ENCODE data around the gene NR3C2. TPM values are rescaled to one million over a fixed set of nuclear protein-coding genes. Genes with fewer than 3 reads are reported as not detected.

NR3C2 gene
- total RNA-seq, 1 experiment from 2014 or later: 2.7 TPM

DNA sequence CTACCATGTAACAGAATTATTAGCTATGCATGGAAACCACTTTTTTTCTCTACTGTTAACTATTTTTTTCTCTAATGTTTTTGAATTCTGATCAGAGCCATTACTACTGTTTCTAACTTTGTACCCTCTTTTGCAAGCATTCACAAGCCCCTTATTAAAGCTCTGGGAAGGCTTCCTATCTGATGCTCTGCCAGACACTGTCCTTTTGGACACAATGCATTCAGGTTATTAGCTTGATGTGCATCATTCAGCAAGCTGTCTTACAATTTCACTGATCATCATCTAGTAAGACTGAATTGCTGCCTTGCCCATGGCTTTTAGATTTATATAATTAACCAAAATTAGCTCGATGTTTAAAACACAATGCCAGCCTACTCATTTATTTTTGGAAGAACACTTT, 155.1 kb downstream of the NR3C2 start:
- DNase-seq (ENCODE audit: low read depth, low spot score) (no peak), ATAC-seq (no peak)
- no peaks in the 10 kb centered on the region for H3K79me2 ChIP-seq (ENCODE audit: insufficient read depth, low read length)
- intact Hi-C loops (cut with micrococcal nuclease): no loop called here
- H3K9me2 ChIP-seq (ENCODE audit: insufficient read depth): no peaks in the 10 kb centered on the region
- TF ChIP-seq EGR1 (IDR thresholded peaks at IDR 0.05; ENCODE audit: low read depth): no peak
- TF ChIP-seq, protein P1, sequence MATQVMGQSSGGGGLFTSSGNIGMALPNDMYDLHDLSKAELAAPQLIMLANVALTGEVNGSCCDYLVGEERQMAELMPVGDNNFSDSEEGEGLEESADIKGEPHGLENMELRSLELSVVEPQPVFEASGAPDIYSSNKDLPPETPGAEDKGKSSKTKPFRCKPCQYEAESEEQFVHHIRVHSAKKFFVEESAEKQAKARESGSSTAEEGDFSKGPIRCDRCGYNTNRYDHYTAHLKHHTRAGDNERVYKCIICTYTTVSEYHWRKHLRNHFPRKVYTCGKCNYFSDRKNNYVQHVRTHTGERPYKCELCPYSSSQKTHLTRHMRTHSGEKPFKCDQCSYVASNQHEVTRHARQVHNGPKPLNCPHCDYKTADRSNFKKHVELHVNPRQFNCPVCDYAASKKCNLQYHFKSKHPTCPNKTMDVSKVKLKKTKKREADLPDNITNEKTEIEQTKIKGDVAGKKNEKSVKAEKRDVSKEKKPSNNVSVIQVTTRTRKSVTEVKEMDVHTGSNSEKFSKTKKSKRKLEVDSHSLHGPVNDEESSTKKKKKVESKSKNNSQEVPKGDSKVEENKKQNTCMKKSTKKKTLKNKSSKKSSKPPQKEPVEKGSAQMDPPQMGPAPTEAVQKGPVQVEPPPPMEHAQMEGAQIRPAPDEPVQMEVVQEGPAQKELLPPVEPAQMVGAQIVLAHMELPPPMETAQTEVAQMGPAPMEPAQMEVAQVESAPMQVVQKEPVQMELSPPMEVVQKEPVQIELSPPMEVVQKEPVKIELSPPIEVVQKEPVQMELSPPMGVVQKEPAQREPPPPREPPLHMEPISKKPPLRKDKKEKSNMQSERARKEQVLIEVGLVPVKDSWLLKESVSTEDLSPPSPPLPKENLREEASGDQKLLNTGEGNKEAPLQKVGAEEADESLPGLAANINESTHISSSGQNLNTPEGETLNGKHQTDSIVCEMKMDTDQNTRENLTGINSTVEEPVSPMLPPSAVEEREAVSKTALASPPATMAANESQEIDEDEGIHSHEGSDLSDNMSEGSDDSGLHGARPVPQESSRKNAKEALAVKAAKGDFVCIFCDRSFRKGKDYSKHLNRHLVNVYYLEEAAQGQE (IDR thresholded peaks at IDR 0.05; ENCODE audit: low read depth): no peak
- TF ChIP-seq CBX3 (IDR thresholded peaks at IDR 0.05; ENCODE audit: low read depth): no peak
- no peak for TF ChIP-seq SP1 (IDR thresholded peaks at IDR 0.05; ENCODE audit: low read depth)
- TF ChIP-seq, protein P2, sequence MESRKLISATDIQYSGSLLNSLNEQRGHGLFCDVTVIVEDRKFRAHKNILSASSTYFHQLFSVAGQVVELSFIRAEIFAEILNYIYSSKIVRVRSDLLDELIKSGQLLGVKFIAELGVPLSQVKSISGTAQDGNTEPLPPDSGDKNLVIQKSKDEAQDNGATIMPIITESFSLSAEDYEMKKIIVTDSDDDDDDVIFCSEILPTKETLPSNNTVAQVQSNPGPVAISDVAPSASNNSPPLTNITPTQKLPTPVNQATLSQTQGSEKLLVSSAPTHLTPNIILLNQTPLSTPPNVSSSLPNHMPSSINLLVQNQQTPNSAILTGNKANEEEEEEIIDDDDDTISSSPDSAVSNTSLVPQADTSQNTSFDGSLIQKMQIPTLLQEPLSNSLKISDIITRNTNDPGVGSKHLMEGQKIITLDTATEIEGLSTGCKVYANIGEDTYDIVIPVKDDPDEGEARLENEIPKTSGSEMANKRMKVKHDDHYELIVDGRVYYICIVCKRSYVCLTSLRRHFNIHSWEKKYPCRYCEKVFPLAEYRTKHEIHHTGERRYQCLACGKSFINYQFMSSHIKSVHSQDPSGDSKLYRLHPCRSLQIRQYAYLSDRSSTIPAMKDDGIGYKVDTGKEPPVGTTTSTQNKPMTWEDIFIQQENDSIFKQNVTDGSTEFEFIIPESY (IDR thresholded peaks at IDR 0.05; ENCODE audit: extremely low read depth, insufficient replicate concordance, low read length): no peak
- no peak for TF ChIP-seq CEBPB (IDR thresholded peaks at IDR 0.05; ENCODE audit: low read depth)
- TF ChIP-seq EZH2phosphoT487 (IDR thresholded peaks at IDR 0.05; ENCODE audit: borderline replicate concordance): no peak
- TF ChIP-seq ZFX (IDR thresholded peaks at IDR 0.05): no peak
- no peak for TF ChIP-seq POLR2A (IDR thresholded peaks at IDR 0.05; ENCODE audit: borderline replicate concordance, extremely low read depth, insufficient read depth, insufficient read length)
- TF ChIP-seq, protein P3, sequence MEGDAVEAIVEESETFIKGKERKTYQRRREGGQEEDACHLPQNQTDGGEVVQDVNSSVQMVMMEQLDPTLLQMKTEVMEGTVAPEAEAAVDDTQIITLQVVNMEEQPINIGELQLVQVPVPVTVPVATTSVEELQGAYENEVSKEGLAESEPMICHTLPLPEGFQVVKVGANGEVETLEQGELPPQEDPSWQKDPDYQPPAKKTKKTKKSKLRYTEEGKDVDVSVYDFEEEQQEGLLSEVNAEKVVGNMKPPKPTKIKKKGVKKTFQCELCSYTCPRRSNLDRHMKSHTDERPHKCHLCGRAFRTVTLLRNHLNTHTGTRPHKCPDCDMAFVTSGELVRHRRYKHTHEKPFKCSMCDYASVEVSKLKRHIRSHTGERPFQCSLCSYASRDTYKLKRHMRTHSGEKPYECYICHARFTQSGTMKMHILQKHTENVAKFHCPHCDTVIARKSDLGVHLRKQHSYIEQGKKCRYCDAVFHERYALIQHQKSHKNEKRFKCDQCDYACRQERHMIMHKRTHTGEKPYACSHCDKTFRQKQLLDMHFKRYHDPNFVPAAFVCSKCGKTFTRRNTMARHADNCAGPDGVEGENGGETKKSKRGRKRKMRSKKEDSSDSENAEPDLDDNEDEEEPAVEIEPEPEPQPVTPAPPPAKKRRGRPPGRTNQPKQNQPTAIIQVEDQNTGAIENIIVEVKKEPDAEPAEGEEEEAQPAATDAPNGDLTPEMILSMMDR (IDR thresholded peaks at IDR 0.05 in 2 of 3, conservative IDR thresholded peaks at IDR 0.05 in 1 of 3; ENCODE audit: borderline replicate concordance in 1 of 3, insufficient read depth in 1 of 3, low read depth in 2 of 3, low read length in 2 of 3): no peak
- TF ChIP-seq, protein P4, sequence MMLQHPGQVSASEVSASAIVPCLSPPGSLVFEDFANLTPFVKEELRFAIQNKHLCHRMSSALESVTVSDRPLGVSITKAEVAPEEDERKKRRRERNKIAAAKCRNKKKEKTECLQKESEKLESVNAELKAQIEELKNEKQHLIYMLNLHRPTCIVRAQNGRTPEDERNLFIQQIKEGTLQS (IDR thresholded peaks at IDR 0.05): no peak
- no TSS peak for BruUV-seq (replicated peaks)
- H3K4me3 ChIP-seq (replicated peaks in 1 of 2; ENCODE audit: low read depth in 1 of 2, low read length in 2 of 2): no peak overlapping the region
- POLR2A ChIA-PET: no interaction called here
- RAD21 ChIA-PET (ENCODE audit: low non-redundant PET in 1 of 2, low total read pairs in 2 of 2, uncharacterized antibody in 2 of 2, unreplicated experiment in 2 of 2): no interaction called here
- no peaks in the 10 kb centered on the region for H3K9me3 ChIP-seq (ENCODE audit: control insufficient read depth in 1 of 2, insufficient read depth in 1 of 2, low read depth in 1 of 2, low read length in 2 of 2)
- no peak overlapping the region for H3K27ac ChIP-seq (ENCODE audit: low read depth, low read length)
- no peaks in the 10 kb centered on the region for H4K20me1 ChIP-seq (ENCODE audit: insufficient read depth)
- H3K9ac ChIP-seq (ENCODE audit: low read length): no peak overlapping the region
- no peaks in the 10 kb centered on the region for H3K36me3 ChIP-seq (ENCODE audit: control insufficient read depth in 1 of 2, insufficient read depth in 2 of 2, low read length in 2 of 2)
- no peaks in the 10 kb centered on the region for H3K4me1 ChIP-seq (ENCODE audit: control insufficient read depth in 1 of 2, insufficient read depth in 2 of 2, low read length in 2 of 2)
- no peak overlapping the region for H2AFZ ChIP-seq (ENCODE audit: low read depth, low read length, poor library complexity, severe bottlenecking)
- no peaks in the 10 kb centered on the region for H3K27me3 ChIP-seq (ENCODE audit: insufficient read depth, low read length)
- CTCF ChIA-PET: no interaction called here
- H3K4me2 ChIP-seq (ENCODE audit: low read length): no peak overlapping the region
